Fibroblast of the aortic adventitia (primary cell): ENCODE measurements around the gene SUPT20HL2. TPM values are rescaled to one million over a fixed set of nuclear protein-coding genes. Genes with fewer than 3 reads are reported as not detected.
"Not testable (repeated sequence)": the region's sequence is repeated elsewhere in the genome, so short reads cannot be mapped to it uniquely, and the experiment has no call there.

Source experiments
- DNase-seq: peaks from one replicate; pipeline ENCODE4 v3.0.0-alpha.2; 2010; ENCODE audit warnings: low read depth
- H3K4me3 ChIP-seq: 2 replicates; pipeline ENCODE4 v1.5.1; 2011; ENCODE audit warnings: low read depth, mild to moderate bottlenecking, control low read depth, low read length, moderate library complexity
- CTCF ChIP-seq: IDR thresholded peaks from 2 replicates; pipeline ENCODE4 v1.5.1; 2011; ENCODE audit warnings: mild to moderate bottlenecking, low read length, control low read depth, inconsistent platforms; ENCODE audit not compliant: insufficient read depth
- total RNA-seq: library from RNA; depleted of rRNA; stranded (reverse); fragments of >200 nt; gene quantifications from 2 replicates; pipeline ENCODE4 v1.2.3, GENCODE V29; 2012; ENCODE audit warnings: low replicate concordance

SUPT20HL2 gene
- total RNA-seq, 1 donor, result not detected

- not testable (repeated sequence) for H3K4me3 ChIP-seq, DNase-seq
Measured at GRCh38 chrX:24308803-24309202, 5.1 kb downstream of the SUPT20HL2 start.

DNA sequence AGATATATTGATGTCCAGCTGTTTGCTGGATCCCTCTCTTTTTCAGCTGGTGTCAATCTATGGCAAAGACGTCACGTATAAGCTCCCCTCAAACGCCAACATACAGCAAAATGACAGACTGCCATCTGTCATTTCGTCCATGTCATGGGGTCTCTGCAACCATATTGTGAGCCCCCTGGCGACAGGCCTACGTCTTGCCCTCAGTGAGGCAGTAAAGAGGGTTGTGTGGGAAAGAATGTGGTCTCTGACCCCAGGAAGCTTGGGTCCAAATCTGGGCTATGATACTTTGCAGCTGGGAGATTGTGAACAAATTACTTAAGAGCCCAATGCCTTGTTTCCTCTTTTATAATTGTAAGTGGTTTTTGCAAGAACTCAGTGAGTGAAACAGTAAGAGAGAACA, 7.4 kb downstream of the SUPT20HL2 start:
- DNase-seq, result no peak
- TF ChIP-seq CTCF, result no peak
- no peak overlapping the region for H3K4me3 ChIP-seq

DNA sequence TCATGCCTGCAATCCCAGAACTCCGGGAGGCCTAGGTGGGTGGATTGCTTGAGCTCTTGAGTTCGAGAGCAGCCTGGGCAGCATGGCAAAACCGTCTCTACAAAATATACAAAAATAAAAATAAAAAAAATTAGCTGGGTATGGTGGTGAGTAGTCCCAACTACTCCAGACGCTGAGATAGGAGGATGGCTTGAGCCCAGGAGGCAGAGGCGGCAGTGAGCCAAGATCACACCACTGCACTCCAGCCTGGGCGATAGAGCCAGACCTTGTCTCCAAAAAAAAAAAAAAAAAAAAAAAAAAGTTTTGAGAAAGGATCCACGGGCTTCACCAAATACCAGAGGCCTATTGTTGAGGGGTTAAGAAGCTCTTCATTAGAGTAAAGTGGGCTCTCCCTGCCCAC, 8.0 kb downstream of the SUPT20HL2 start:
- TF ChIP-seq CTCF, result no peak
- no peak overlapping the region for H3K4me3 ChIP-seq
- no peak for DNase-seq

DNA sequence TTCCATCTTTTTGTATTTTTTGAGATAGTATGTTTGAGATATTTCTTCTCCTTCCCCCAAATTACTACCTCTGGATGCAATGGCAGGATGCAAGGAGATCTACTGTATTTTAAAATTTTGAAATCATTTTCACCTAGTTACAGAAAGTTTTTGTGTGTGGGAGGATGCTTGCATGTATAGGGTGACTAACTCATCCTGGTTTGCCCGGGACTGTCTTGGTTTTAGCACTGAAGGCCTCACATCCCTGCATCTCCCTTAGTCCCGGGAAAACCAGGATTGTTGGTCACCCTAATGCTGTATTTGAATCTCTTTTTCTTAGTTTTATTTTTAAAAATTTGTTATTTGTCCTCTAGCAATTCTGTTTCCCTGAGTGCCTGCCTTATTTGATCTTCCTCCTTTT, 12.1 kb downstream of the SUPT20HL2 start:
- DNase-seq, result no peak
- no peak for TF ChIP-seq CTCF
- no peak overlapping the region for H3K4me3 ChIP-seq

DNA sequence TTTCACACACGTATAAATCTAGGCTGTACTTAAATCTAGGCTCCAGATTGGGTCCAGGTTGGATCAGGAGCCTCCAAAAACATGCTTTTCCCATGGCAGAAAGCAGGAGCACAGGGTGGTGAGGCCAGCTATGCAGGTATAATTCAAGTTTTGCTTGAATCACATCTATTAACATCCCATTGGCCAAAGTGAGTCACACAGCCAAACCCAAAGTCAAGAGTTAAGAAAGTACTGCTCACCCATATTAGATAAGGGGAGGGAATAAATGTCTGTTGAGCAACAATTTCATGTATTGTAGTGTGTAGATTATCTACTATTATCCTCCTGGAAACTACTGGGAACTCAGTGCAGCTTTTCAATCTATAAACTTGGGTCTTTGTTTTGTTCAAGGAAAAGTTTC, 12.8 kb downstream of the SUPT20HL2 start:
- no peak overlapping the region for H3K4me3 ChIP-seq
- peak; percentile 41 for DNase-seq
- TF ChIP-seq CTCF, result no peak

DNA sequence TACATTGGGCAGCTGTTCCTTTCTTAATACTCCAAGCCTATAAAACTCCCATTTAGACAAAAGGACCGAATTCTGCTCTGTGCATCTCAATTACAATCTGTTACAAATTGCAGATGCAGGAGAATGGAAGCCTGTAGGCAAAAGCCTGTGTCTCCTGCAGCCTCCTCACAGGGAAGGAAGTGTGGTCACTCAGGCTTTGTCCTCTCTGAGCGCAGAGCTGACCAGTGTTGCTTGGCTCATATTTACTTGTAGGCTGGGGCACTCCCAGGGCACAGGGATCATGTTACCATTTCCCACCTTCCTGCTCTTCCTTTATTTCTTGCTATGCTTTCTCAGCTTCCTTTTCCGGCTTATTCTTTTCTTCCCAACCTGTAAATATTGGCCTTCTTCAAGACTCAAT, 15.7 kb downstream of the SUPT20HL2 start:
- DNase-seq, result no peak
- no peak for TF ChIP-seq CTCF
- H3K4me3 ChIP-seq, result no peak overlapping the region

GRCh38 chrX:24294619-24295018, 19.2 kb downstream of the SUPT20HL2 start:
- no peak overlapping the region for H3K4me3 ChIP-seq
- DNase-seq, result peak; percentile 20
- TF ChIP-seq CTCF, result peak; percentile 25

DNA sequence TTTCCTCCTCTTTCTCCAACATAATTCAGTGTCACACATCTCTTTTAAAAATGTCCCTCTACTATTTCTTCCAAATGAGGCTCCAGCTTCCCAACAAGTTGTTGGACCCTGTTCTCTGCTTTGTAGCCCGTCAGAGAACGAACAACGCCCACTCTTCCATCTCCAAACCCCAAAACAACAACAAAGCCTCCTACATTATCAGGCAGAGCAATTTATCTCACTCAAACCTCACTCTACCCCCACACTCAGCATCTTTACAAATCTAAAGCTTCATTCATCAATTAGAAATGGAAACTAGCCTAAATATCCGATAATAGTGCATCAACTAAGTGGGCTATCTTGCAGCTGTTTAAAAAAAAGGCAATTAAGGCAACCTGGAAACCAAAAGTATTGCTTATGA, 20.5 kb downstream of the SUPT20HL2 start:
- TF ChIP-seq CTCF, result no peak
- DNase-seq, result no peak

More for the DNA sequence above, 20.5 kb downstream of the SUPT20HL2 start:
- H3K4me3 ChIP-seq, result no peak overlapping the region
